HepG2 (cell line): ENCODE results near the gene GRIK3. TPM values are rescaled to one million over a fixed set of nuclear protein-coding genes. Genes with fewer than 3 reads are reported as not detected.
A peak's percentile ranks its signal among the peaks of the same experiment; 100 is the strongest.

Experiments
- ATAC-seq: fragments of 200-7000 bp; cut with Tn5 transposase; 3 replicates; pipeline ENCODE4 v1.9.1; 2020; ENCODE audit warnings: mild to moderate bottlenecking, moderate library complexity
- BruUV-seq: library from RNA; stranded (reverse); fragments of 400-500 nt; replicated peaks from 2 replicates; lab custom pipeline; 2021; lab: Mats Ljungman, UMichigan
- CTCF ChIA-PET: fragments of 300-600 bp; formaldehyde crosslinking; extraction: SDS; loops from one replicate; lab custom pipeline; 2021; ENCODE audit warnings: low total read pairs, inconsistent platforms, low intra/inter-chr PET ratio; lab: Yijun Ruan, JAX
- POLR2A ChIA-PET: fragments of 350-600 bp; sonication (Branson Sonifier 250); formaldehyde crosslinking; loops from one replicate; lab custom pipeline; 2020; ENCODE audit warnings: antibody characterized with exemption, inconsistent platforms; lab: Yijun Ruan, JAX
- DNase-seq: peaks from one replicate; pipeline ENCODE4 v3.0.0-alpha.2; 2015; ENCODE audit warnings: low spot score
- FAIRE-seq: peaks from 3 replicates; lab custom pipeline; 2011; peaks lifted over from hg19 to GRCh38; lab: Jason Lieb, UNC
- H2AFZ ChIP-seq: one replicate; pipeline ENCODE4 v1.6.1; 2011; ENCODE audit warnings: low read length, inconsistent platforms
- H3K27ac ChIP-seq: fragments of 300-600 bp; 3 replicates; pipeline ENCODE4 v1.8.0; 2011; ENCODE audit warnings: mixed run types, mild to moderate bottlenecking, mixed read lengths, low read length, inconsistent platforms; ENCODE audit not compliant: insufficient read depth; ENCODE audit errors: extremely low read length
- H3K27me3 ChIP-seq, 2 experiments: fragments of 200-600 bp in 1 of 2; 2 replicates in 1 of 2; 3 replicates in 1 of 2; pipeline versions ENCODE4 v1.6.0 to v1.8.0; 2011; ENCODE audit warnings: low read length in 2 of 2, mild to moderate bottlenecking in 2 of 2, moderate library complexity in 2 of 2, inconsistent platforms in 1 of 2; ENCODE audit not compliant: insufficient read depth in 2 of 2, control insufficient read depth in 1 of 2
- H3K36me3 ChIP-seq, 2 experiments: fragments of 200-600 bp in 1 of 2; replicated peaks in 1 of 2; 2 replicates in 1 of 2; 3 replicates in 1 of 2; pipeline versions ENCODE4 v1.5.1 to v1.8.0; 2011; ENCODE audit warnings: low read length in 2 of 2, inconsistent platforms in 1 of 2; ENCODE audit not compliant: insufficient read depth in 2 of 2, control insufficient read depth in 1 of 2
- H3K4me1 ChIP-seq: 2 replicates; pipeline ENCODE4 v1.5.1; 2012; ENCODE audit warnings: low read length, inconsistent platforms; ENCODE audit not compliant: insufficient read depth
- H3K4me2 ChIP-seq: 2 replicates; pipeline ENCODE4 v1.6.0; 2011; ENCODE audit warnings: low read depth, low read length, inconsistent platforms
- H3K4me3 ChIP-seq, 3 experiments: fragments of 200-600 bp in 1 of 3; sonication (generic), shearing (Covaris generic) in 1 of 3; replicated peaks in 1 of 3; 2 replicates each; pipeline ENCODE4 v1.5.1; 2011 to 2016; ENCODE audit warnings: low read length in 3 of 3, inconsistent platforms in 2 of 3, low read depth in 2 of 3, mild to moderate bottlenecking in 2 of 3, control low read depth in 1 of 3, mixed read lengths in 1 of 3; ENCODE audit not compliant: insufficient read depth in 1 of 3
- H3K79me2 ChIP-seq: one replicate; pipeline ENCODE4 v1.6.1; 2011; ENCODE audit warnings: low read length, inconsistent platforms; ENCODE audit not compliant: insufficient read depth
- H3K9ac ChIP-seq: 2 replicates; pipeline ENCODE4 v1.6.0; 2011; ENCODE audit warnings: mild to moderate bottlenecking, low read depth, low read length, inconsistent platforms; ENCODE audit not compliant: insufficient read depth
- H3K9me3 ChIP-seq: 2 replicates; pipeline ENCODE4 v1.5.1; 2012; ENCODE audit warnings: mild to moderate bottlenecking, low read length
- H4K20me1 ChIP-seq: 2 replicates; pipeline ENCODE4 v1.6.0; 2011; ENCODE audit warnings: inconsistent platforms, mild to moderate bottlenecking, low read length, moderate library complexity; ENCODE audit not compliant: insufficient read depth
- ATAD3A ChIP-seq: sonication (generic); formaldehyde crosslinking; IDR thresholded peaks from 2 replicates; pipeline ENCODE4 v1.4.0; 2020; ENCODE audit warnings: missing genetic modification reagents
- EZH2 ChIP-seq: conservative IDR thresholded peaks from 2 replicates; pipeline ENCODE4 v1.6.1; 2012; ENCODE audit warnings: mild to moderate bottlenecking, low read depth, low read length, moderate library complexity
- FOSL2 ChIP-seq: sonication (generic); formaldehyde crosslinking; IDR thresholded peaks from 2 replicates; pipeline ENCODE4 v1.4.0; 2020; ENCODE audit warnings: missing genetic modification reagents
- FOXA1 ChIP-seq, 2 experiments: fragments of 450-650 bp in 1 of 2; sonication (generic) in 1 of 2; formaldehyde crosslinking in 1 of 2; IDR thresholded peaks; 2 replicates each; pipeline versions ENCODE4 v1.4.0 to v1.6.1; 2016 to 2020; ENCODE audit warnings: missing genetic modification reagents in 1 of 2
- GABPA ChIP-seq, 2 experiments: IDR thresholded peaks; 2 replicates each; pipeline ENCODE4 v1.6.1; 2011 to 2016; ENCODE audit warnings: low read depth in 2 of 2, low read length in 1 of 2, missing biosample characterization in 1 of 2, missing genetic modification characterization in 1 of 2
- GABPB1 ChIP-seq: IDR thresholded peaks from 2 replicates; pipeline ENCODE4 v1.6.1; 2016; ENCODE audit warnings: mild to moderate bottlenecking, missing genetic modification reagents, moderate library complexity, missing compliant biosample characterization
- HOXA7 ChIP-seq: sonication (generic); formaldehyde crosslinking; IDR thresholded peaks from 2 replicates; pipeline ENCODE4 v1.8.1; 2022; ENCODE audit warnings: mild to moderate bottlenecking, missing genetic modification reagents, moderate library complexity
- PCBP1 ChIP-seq: fragments of 200-400 bp; formaldehyde crosslinking; IDR thresholded peaks from 2 replicates; pipeline ENCODE4 v1.6.1; 2017; ENCODE audit warnings: mild to moderate bottlenecking, low read depth, low read length, borderline replicate concordance
- PREB ChIP-seq: sonication (generic); formaldehyde crosslinking; IDR thresholded peaks from 2 replicates; pipeline ENCODE4 v1.4.0; 2020; ENCODE audit warnings: missing genetic modification reagents
- SRF ChIP-seq: IDR thresholded peaks from 2 replicates; pipeline ENCODE4 v1.6.1; 2011; ENCODE audit warnings: mild to moderate bottlenecking, low read depth, low read length, moderate library complexity
- ZBTB3 ChIP-seq: sonication (generic); formaldehyde crosslinking; IDR thresholded peaks from 2 replicates; pipeline ENCODE4 v1.4.0; 2020; ENCODE audit warnings: low read depth, mild to moderate bottlenecking, moderate library complexity, missing genetic modification reagents, borderline replicate concordance
- ZNF574 ChIP-seq: sonication (generic); formaldehyde crosslinking; IDR thresholded peaks from 2 replicates; pipeline ENCODE4 v1.4.0; 2020; ENCODE audit warnings: missing genetic modification reagents
- ZNF83 ChIP-seq: sonication (generic); formaldehyde crosslinking; IDR thresholded peaks from 2 replicates; pipeline ENCODE4 v1.4.0; 2020; ENCODE audit warnings: missing genetic modification reagents, mild to moderate bottlenecking, borderline replicate concordance
- WGBS: methylation state at CpG from one replicate; pipeline ENCODE4 v1.1.6; 2017; ENCODE audit warnings: low lambda C conversion rate; 5-methylcytosine and 5-hydroxymethylcytosine counted together
- in situ Hi-C: cut with HindIII; loops from 2 replicates; pipeline ENCODE4 v1.10.0; 2017; ENCODE audit warnings: low pct_unique_long_range_greater_than_20kb; ENCODE audit not compliant: extremely low pct_ligation_motif_present
- intact Hi-C: fragments of 100-400 bp; cut with micrococcal nuclease; formaldehyde crosslinking; loops from one replicate; pipeline ENCODE4 v1.10.0; 2022; ENCODE audit not compliant: unreplicated experiment
- polyA plus RNA-seq, 8 experiments: library from polyadenylated mRNA; depleted of rRNA in 3 of 8; stranded (reverse) in 7 of 8; unstranded in 1 of 8; fragments of >200 nt; fragmentation: Illumina TruSeq in 4 of 8; extraction: Trizol in 4 of 8; gene quantifications; 2 replicates each; pipeline versions ENCODE4 v1.2.1 to v1.2.3, GENCODE V29; 2011 to 2016; ENCODE audit warnings: low read depth in 4 of 8, missing spikeins in 1 of 8, mixed read lengths in 1 of 8; ENCODE audit not compliant: insufficient read depth in 1 of 8
- total RNA-seq, 5 experiments: library from RNA; depleted of rRNA; stranded (reverse); fragments of >200 nt; fragmentation: Illumina TruSeq; extraction: Trizol; gene quantifications; 2 replicates each; pipeline ENCODE4 v1.2.3, GENCODE V29; 2016; ENCODE audit warnings: low read depth in 1 of 5

GRIK3 gene
- total and polyA plus RNA-seq, 2 of the 13 experiments (the other 11 are each of a cell fraction or from before 2014, with no cell fraction given), result not detected

GRCh38 chr1:36761113-36761512 is 273.2 kb downstream of the GRIK3 start:
- ATAC-seq (no peak; the same call in 2 of the 3 replicates), DNase-seq (peak; percentile 13), FAIRE-seq (no peak)
- no peak overlapping the region for H3K9ac ChIP-seq
- ChIA-PET CTCF (no interaction called here), POLR2A (no interaction called here)
- in situ Hi-C loops (no loop called here), intact Hi-C loops (no loop called here)
- H2AFZ ChIP-seq, result no peak overlapping the region
- H3K27me3 ChIP-seq, result no peaks in the 10 kb centered on the region; a peak in 1 of 5 replicates
- H3K4me1 ChIP-seq, result 0 out of 2 replicates have a peak, but pooled peaks cover 6% of the 10 kb centered on the region
- BruUV-seq, result no TSS peak
- no peaks in the 10 kb centered on the region for H3K79me2 ChIP-seq
- H3K4me2 ChIP-seq, result no peak overlapping the region
- no peaks in the 10 kb centered on the region for H4K20me1 ChIP-seq
- H3K36me3 ChIP-seq, result no peaks in the 10 kb centered on the region
- H3K27ac ChIP-seq, result no peak overlapping the region
- no peak overlapping the region for H3K4me3 ChIP-seq
- no peaks in the 10 kb centered on the region for H3K9me3 ChIP-seq
- TF ChIP-seq SRF, result no peak
- TF ChIP-seq ZNF83, result no peak
- TF ChIP-seq GABPB1 (CRISPR knock-in tag), result peak; percentile 36
- TF ChIP-seq FOSL2 (CRISPR knock-in tag), result peak; percentile 56
- no peak for TF ChIP-seq EZH2
- TF ChIP-seq FOXA1 (IDR thresholded peaks at IDR 0.05), result no peak
- 0 out of 2 replicates have a peak, but pooled peaks have one; percentile 18 for TF ChIP-seq FOXA1 (CRISPR knock-in tag; IDR thresholded peaks at IDR 0.05)
- TF ChIP-seq ZBTB3 (CRISPR knock-in tag), result no peak
- TF ChIP-seq PCBP1, result no peak
- TF ChIP-seq GABPA (IDR thresholded peaks at IDR 0.05; ENCODE audit: low read depth, low read length), result peak; percentile 18; the same call in 1 of the 2 replicates
- peak; percentile 78 for TF ChIP-seq GABPA (CRISPR knock-in tag; IDR thresholded peaks at IDR 0.05; ENCODE audit: low read depth)
- no peak for TF ChIP-seq ATAD3A (CRISPR knock-in tag)

GRCh38 chr1:36760081-36760480 is 274.2 kb downstream of the GRIK3 start:
- Histone ChIP-seq H3K27ac (no peak overlapping the region), H3K9me3 (no peaks in the 10 kb centered on the region), H3K4me1 (0 out of 2 replicates have a peak, but pooled peaks cover 6% of the 10 kb centered on the region), H2AFZ (no peak overlapping the region), H3K4me3 (no peak overlapping the region), H3K36me3 (no peaks in the 10 kb centered on the region), H3K27me3 (peaks cover 0 to 2% of the 10 kb centered on the region in 2 experiments; a peak in 2 of 5 replicates), H4K20me1 (no peaks in the 10 kb centered on the region), H3K79me2 (no peaks in the 10 kb centered on the region), H3K9ac (no peak overlapping the region), H3K4me2 (no peak overlapping the region)
- intact Hi-C loops, result no loop called here
- ChIA-PET CTCF (no interaction called here), POLR2A (no interaction called here)
- FAIRE-seq, result no peak
- ATAC-seq, result no peak
- in situ Hi-C loops, result no loop called here
- BruUV-seq, result no TSS peak
- no peak for DNase-seq
- 0% methylated on average over 2 of the region's 3 CpGs for WGBS
- TF ChIP-seq ZNF574 (no peak), HOXA7 (CRISPR knock-in tag) (no peak), PREB (no peak)
